Transverse colon (tissue), 4 donors: ENCODE measurements around the gene MBP. TPM values are rescaled to one million over a fixed set of nuclear protein-coding genes. Genes with fewer than 3 reads are reported as not detected.

Experiments
- DNase-seq: peaks from one replicate; pipeline ENCODE4 v3.0.0-alpha.2; 2019
- H3K27ac ChIP-seq, 4 donors: fragments of 200-600 bp; sonication (generic); 2 replicates each; pipeline ENCODE4 v1.5.1; 2016 to 2018; ENCODE audit warnings: inconsistent platforms in 4 of 4
- H3K27me3 ChIP-seq: fragments of 200-600 bp; sonication (generic); 2 replicates; pipeline ENCODE4 v1.5.1; 2017; ENCODE audit warnings: inconsistent platforms
- H3K36me3 ChIP-seq, 4 donors: fragments of 200-600 bp; sonication (generic); 2 replicates each; pipeline ENCODE4 v1.5.1; 2017 to 2019; ENCODE audit warnings: inconsistent platforms in 4 of 4
- H3K4me1 ChIP-seq, 4 donors: fragments of 200-600 bp; sonication (generic); 2 replicates each; pipeline ENCODE4 v1.5.1; 2017 to 2020; ENCODE audit warnings: inconsistent platforms in 4 of 4
- H3K4me3 ChIP-seq, 4 donors: fragments of 200-600 bp; sonication (generic); 1 replicate in 1 of 4; 2 replicates in 3 of 4; pipeline versions ENCODE4 v1.5.1 to v1.6.1; 2017 to 2019; ENCODE audit warnings: inconsistent platforms in 4 of 4
- H3K9me3 ChIP-seq, 2 donors: fragments of 200-600 bp; sonication (generic); 2 replicates each; pipeline ENCODE4 v1.5.1; 2017 to 2019; ENCODE audit warnings: inconsistent platforms in 2 of 2
- EP300 ChIP-seq: sonication (generic); formaldehyde crosslinking; IDR thresholded peaks from one replicate; pipeline ENCODE4 v1.6.1; 2017; ENCODE audit warnings: antibody characterized with exemption, low read depth
- POLR2A ChIP-seq: fragments of 450-650 bp; IDR thresholded peaks from one replicate; pipeline ENCODE4 v1.6.1; 2016; ENCODE audit warnings: antibody characterized with exemption, mild to moderate bottlenecking, moderate library complexity
- POLR2AphosphoS5 ChIP-seq, 3 donors: sonication (generic); formaldehyde crosslinking; IDR thresholded peaks; one replicate each; pipeline ENCODE4 v1.6.1; 2016; ENCODE audit warnings: antibody characterized with exemption in 3 of 3
- WGBS, 2 donors: methylation state at CpG; one replicate each; pipeline ENCODE4 v1.1.5; 2018; ENCODE audit warnings: low coverage in 1 of 2; 5-methylcytosine and 5-hydroxymethylcytosine counted together
- in situ Hi-C, 4 donors: fragments of 200-750 bp; cut with MboI; loops; one replicate each; pipeline versions ENCODE4 v1.15.0 to v1.15.1; 2017; ENCODE audit warnings: low sequenced_read_pairs in 3 of 4, low pct_ligation_motif_present in 1 of 4, low pct_unique_long_range_greater_than_20kb in 1 of 4
- intact Hi-C: fragments of 100-400 bp; cut with DNase I; formaldehyde crosslinking; loops from one replicate; pipeline ENCODE4 v1.15.1; 2023; ENCODE audit warnings: low total_unique reads
- total RNA-seq, 4 donors: library from RNA; depleted of rRNA; stranded (reverse); fragments of >200 nt; gene quantifications; one replicate each; pipeline ENCODE4 v1.1.0, GENCODE V29; 2016
- TF ChIP-seq, protein P1 (sequence below), 5 experiments: fragments of 200-600 bp in 3 of 5; fragments of 450-650 bp in 2 of 5; sonication (generic) in 3 of 5; IDR thresholded peaks; 1 replicate in 2 of 5; 2 replicates in 3 of 5; pipeline ENCODE4 v1.5.1; 2016 to 2017; ENCODE audit warnings: antibody characterized with exemption in 5 of 5, inconsistent platforms in 3 of 5, mild to moderate bottlenecking in 2 of 5, moderate library complexity in 1 of 5

Gene MBP
- total RNA-seq, 4 donors from 2014 or later, result 12.7 to 53.4 (median 41.0) TPM

DNA sequence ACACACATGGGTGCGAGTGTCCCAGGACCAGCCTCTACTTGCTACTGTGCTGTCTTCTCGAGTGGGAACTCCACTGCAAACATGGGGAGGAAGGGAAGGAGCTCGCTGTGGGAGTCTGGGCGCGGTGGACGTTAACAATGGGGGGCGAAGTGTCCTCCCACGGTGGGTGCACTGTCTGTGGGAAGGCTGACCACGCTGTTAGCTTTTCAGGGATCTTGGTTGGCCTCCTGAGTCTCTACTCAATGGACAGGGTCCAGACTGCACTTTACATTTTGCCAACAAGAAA, 146.7 kb downstream of the MBP start:
- WGBS, 2 donors, result 82 to 89% methylated on average over 2 to 9 of the region's 9 CpGs
- no peak for DNase-seq
- H3K9me3 ChIP-seq, result no peaks in the 10 kb centered on the region
- in situ Hi-C loops, result loop anchor here in 3 of 4 donors (10.0 to 25.0 kb wide), 5 partner anchors 61 to 676 kb away; partner anchors contain the start of gene ZNF236 (in 1 of the 3)
- H3K27ac ChIP-seq, result no peak overlapping the region
- peaks cover 0 to 16% (median 6%) of the 10 kb centered on the region in 4 donors for H3K4me1 ChIP-seq
- TF ChIP-seq, protein P1, sequence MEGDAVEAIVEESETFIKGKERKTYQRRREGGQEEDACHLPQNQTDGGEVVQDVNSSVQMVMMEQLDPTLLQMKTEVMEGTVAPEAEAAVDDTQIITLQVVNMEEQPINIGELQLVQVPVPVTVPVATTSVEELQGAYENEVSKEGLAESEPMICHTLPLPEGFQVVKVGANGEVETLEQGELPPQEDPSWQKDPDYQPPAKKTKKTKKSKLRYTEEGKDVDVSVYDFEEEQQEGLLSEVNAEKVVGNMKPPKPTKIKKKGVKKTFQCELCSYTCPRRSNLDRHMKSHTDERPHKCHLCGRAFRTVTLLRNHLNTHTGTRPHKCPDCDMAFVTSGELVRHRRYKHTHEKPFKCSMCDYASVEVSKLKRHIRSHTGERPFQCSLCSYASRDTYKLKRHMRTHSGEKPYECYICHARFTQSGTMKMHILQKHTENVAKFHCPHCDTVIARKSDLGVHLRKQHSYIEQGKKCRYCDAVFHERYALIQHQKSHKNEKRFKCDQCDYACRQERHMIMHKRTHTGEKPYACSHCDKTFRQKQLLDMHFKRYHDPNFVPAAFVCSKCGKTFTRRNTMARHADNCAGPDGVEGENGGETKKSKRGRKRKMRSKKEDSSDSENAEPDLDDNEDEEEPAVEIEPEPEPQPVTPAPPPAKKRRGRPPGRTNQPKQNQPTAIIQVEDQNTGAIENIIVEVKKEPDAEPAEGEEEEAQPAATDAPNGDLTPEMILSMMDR (IDR thresholded peaks at IDR 0.05), result no peak
- TF ChIP-seq EP300, result no peak
- no peak for TF ChIP-seq POLR2A
- TF ChIP-seq POLR2AphosphoS5 (IDR thresholded peaks at IDR 0.05), result no peak
- H3K36me3 ChIP-seq, result no peaks in the 10 kb centered on the region
- H3K27me3 ChIP-seq, result no peaks in the 10 kb centered on the region
- H3K4me3 ChIP-seq, result no peak overlapping the region
- intact Hi-C loops, result no loop called here

DNA sequence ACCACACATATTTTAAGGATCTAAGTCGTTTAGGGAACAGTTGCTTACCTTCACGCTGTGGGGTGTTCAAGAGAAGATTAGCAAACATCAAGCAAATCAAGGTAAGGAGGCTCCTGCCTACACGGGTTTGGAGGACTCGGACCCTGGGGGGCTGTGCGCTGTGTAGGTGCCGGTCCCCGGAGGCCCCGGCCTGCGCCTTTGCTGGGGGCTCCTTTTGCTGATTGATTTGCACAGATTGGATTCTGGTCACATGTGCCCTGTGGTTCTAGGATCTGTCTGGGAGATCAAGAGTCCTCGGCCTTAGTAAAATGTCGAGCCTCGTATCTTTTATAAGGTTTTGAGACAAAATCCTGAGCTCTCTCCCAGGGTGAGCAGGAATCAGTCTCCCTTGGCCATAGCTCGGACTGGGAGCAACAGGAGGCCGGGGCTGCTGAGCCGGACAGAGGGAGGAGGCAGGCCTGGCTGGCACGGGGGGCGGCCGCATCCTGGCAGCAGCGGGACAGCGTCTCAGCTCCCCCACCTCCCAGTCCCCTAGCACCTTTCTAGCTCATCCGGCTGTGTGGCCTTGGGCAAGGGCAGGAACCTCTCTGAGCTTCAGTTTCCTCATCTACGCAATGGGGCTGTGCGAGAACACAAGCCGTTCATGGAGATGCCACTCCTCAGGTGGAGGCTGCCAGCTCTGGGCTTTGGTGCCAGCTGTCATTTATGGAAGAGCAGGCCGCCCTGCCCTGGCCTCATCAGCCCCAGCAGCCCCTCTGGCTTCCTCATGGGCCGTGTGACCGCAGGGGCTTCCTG, 147.2 kb downstream of the MBP start:
- WGBS, 2 donors, result 91% methylated on average over 23 of the region's 27 CpGs; no CpG with 5 or more reads in 1 of the 2 donors
- Histone ChIP-seq H3K9me3 (no peaks in the 10 kb centered on the region), H3K36me3 (no peaks in the 10 kb centered on the region), H3K4me1 (peaks cover 0 to 17% (median 6%) of the 10 kb centered on the region in 4 donors), H3K4me3 (no peak overlapping the region), H3K27ac (no peak overlapping the region), H3K27me3 (no peaks in the 10 kb centered on the region)
- intact Hi-C loops, result no loop called here
- DNase-seq, result no peak
- no peak for TF ChIP-seq POLR2AphosphoS5 (IDR thresholded peaks at IDR 0.05)
- TF ChIP-seq, protein P1 (IDR thresholded peaks at IDR 0.05), result no peak
- TF ChIP-seq EP300, result no peak
- no peak for TF ChIP-seq POLR2A
- in situ Hi-C loops, result loop anchor here in 3 of 4 donors (10.0 to 25.0 kb wide), 5 partner anchors 61 to 677 kb away; partner anchors contain the start of gene ZNF236 (in 1 of the 3)

DNA sequence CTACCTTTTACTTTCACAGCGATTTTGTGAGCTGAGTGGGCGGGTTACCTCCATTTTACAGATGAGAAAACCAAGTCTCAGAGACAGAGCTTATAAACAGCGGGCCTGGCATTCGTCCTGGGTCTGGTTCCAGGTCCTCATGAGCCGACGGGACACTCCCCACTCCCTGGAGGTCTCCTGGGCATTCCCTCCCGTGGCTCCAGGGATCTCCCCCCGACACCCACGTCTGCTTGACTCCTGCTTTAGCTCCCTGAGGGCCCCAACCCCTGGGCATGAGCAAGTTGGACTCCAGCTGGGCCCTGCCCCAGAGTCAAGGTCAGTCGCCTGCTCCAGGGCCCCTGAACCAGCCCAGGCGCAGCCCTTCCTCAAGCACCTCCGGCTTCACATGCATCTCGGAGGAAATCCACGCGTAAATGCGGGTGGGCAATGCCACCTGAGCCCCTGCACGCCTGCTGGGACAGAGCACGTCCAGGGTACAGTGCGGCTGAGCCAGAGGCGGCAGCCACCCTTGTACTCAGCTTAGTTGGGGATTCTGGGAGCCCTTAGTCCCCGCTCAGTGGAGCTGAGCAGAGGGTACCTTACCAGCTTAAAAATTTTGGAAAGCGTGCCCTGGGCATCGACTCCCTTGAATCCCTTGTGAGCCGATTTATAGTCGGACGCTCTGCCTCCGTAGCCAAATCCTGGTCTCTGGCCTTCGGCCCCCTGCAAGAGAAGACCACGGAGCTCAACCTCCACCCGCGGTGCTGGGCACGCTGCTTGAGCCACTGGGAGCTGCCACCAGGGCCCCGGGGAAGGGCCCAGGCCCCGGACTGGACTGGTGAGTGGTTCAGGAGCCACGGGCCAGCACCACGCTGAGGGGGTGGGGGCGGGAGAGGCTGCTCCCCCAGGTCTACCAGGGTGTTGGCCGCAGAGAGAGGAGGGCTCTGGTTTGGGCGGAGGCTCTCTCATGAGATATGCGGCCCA, 148.1 kb downstream of the MBP start:
- H3K27ac ChIP-seq, result no peak overlapping the region
- no peak overlapping the region for H3K4me3 ChIP-seq
- H3K9me3 ChIP-seq, result no peaks in the 10 kb centered on the region
- WGBS, 2 donors, result 91 to 98% methylated on average over 8 to 40 of the region's 40 CpGs
- DNase-seq, result no peak
- peaks cover 0 to 17% (median 6%) of the 10 kb centered on the region in 4 donors for H3K4me1 ChIP-seq
- no peaks in the 10 kb centered on the region for H3K36me3 ChIP-seq
- no peaks in the 10 kb centered on the region for H3K27me3 ChIP-seq
- in situ Hi-C loops (loop anchor here in 3 of 4 donors (10.0 to 25.0 kb wide), 5 partner anchors 60 to 678 kb away; partner anchors contain the start of gene ZNF236 (in 1 of the 3)), intact Hi-C loops (loop anchor here (5.0 kb wide), 1 partner anchor 182 kb away; no protein-coding TSS in a partner anchor)
- TF ChIP-seq, protein P1 (IDR thresholded peaks at IDR 0.05), result no peak
- TF ChIP-seq POLR2AphosphoS5 (IDR thresholded peaks at IDR 0.05), result no peak
- no peak for TF ChIP-seq POLR2A
- TF ChIP-seq EP300, result no peak
